B cell (primary cell): ENCODE data around the gene WDR5.

ENCODE experiments used
- CTCF ChIP-seq: fragments of 200-600 bp; IDR thresholded peaks from one replicate; pipeline ENCODE4 v1.8.0; 2022; ENCODE audit warnings: antibody characterized with exemption, mild to moderate bottlenecking
- EZH2 ChIP-seq: IDR thresholded peaks from 2 replicates; pipeline ENCODE4 v1.6.1; 2012; ENCODE audit warnings: borderline replicate concordance, low read depth, mild to moderate bottlenecking, moderate library complexity, low read length; ENCODE audit not compliant: insufficient read depth, poor library complexity, severe bottlenecking

GRCh38 chr9:134172198-134173126 lies 36.6 kb downstream of the WDR5 start:
- no peak for TF ChIP-seq EZH2
- no peak for TF ChIP-seq CTCF
